GM21423 (cell line): Measurements from ENCODE around the gene NOCT.
"Not testable (repeated sequence)": the region's sequence is repeated elsewhere in the genome, so short reads cannot be mapped to it uniquely, and the experiment has no call there.

Source experiments
- ATAC-seq: cut with Tn5 transposase; IDR thresholded peaks from one replicate; pipeline ENCODE4 v1.9.1; 2021; ENCODE audit warnings: mild to moderate bottlenecking, moderate library complexity; ENCODE audit not compliant: unreplicated experiment

The NOCT gene

GRCh38 chr4:139009702-139010101 lies 5.9 kb upstream of the NOCT start:
- ATAC-seq, result no peak

GRCh38 chr4:139011225-139011950 lies 4.2 kb upstream of the NOCT start:
- ATAC-seq, result no peak

- peak; percentile 2 for ATAC-seq
These were observed 961 bp upstream of the NOCT start for GRCh38 chr4:139014371-139015268.

- ATAC-seq, result peak; percentile 25
These were observed 429 bp downstream of the NOCT start for GRCh38 chr4:139015948-139016471.

DNA sequence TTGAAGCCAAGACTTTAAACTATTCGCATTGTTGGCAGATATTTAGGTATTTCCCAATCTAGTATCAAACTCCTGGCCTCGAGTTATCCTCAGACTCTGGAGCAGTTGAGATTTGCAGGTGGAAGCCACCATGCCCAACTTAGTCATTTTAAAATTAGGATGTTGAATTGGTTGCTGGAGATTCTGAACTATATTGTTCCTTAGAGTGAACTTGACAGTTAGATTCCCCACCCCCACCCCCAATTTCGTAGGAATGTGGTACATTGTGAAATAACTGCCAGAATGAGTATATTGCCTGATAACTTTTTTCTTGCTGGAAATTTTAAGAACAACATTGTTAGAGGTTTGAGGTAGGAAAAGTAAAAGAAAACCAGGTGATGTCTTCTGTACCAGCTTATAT lies 2.3 kb downstream of the NOCT start:
- ATAC-seq, result no peak

GRCh38 chr4:139018501-139018900 lies 2.9 kb downstream of the NOCT start:
- ATAC-seq, result no peak

DNA sequence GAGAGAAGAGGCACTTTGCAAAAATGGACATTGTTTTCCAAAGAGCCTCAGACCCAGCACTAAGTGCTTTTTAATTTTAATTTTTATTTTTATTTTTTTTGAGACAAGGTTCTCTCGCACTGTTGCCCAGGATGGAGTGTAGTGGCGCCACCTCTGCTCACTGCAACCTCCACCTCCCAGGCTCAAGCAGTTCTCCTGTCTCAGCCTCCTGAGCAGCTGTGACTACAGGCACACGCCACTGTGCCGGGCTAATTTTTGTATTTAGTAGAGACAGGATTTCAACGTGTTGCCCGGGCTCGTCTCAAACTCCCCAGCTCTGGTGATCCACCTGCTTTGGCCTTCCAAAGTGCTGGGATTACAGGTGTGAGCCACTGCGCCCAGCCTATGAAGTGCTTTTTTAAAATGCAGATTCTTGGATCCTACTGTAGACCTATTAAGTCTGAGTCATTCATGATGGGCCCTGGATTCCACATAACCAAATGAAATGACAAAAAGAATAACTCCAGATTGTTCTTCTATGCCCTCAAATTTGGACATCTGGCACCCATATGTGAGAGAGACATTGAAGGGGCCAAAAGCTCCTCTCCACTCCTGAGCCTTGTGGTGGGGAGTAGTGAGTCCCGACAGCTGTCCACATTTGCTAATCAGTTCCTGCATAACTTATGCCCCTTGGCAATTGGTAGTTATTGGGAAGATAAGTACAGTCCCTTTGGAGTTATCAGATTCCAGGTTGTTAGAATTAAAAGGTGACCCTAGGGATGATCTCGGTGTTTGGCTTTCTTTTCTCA lies 3.6 kb downstream of the NOCT start:
- no peak for ATAC-seq

DNA sequence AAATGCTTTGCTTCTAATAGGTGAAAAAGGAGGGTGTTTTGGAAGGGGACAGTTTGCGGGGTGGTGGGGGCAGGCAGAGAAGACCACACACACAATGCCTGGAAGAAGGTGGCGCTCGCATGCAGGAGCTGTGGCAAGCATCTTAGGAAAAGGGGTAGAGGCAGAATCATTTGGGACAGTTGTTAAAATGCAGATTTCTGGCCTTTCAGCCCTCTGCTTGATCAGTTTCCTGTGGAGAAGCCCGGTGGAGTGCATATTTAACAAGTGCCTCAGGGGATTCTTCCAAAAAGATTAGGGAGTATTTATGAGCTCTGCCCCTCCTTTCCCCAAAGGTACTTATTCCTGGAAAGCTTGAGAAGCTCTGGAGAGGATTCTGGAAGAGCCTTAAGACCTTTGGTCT lies 4.8 kb downstream of the NOCT start:
- no peak for ATAC-seq

- not testable (repeated sequence) for ATAC-seq
These were observed 5.5 kb downstream of the NOCT start for GRCh38 chr4:139021071-139021470.

- ATAC-seq, result no peak
These were observed 7.3 kb downstream of the NOCT start for GRCh38 chr4:139022835-139023234.

- ATAC-seq, result no peak
These were observed 9.1 kb downstream of the NOCT start for GRCh38 chr4:139024686-139025085.

GRCh38 chr4:139025841-139026240 lies 10.3 kb downstream of the NOCT start:
- no peak for ATAC-seq

DNA sequence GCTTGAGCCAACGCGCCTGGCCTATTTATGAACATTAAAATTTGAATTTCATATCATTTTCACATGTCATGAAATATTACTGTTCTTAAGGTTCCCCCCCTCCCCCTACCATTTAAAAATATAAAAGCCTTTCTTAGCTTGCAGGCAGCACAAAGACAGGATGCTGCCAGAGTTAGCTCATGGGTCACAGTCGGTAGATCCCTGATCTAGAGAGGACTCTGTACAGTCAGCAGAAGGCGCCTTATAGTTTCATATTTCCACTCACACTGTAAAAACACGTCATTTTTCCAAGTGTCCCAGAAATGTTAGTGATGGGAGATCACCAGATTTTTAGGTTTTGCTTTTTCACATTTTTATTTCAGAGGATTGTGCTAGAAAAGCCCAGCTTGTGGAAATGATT lies 12.2 kb downstream of the NOCT start:
- no peak for ATAC-seq

- ATAC-seq, result no peak
These were observed 12.6 kb downstream of the NOCT start for GRCh38 chr4:139028191-139028661.

DNA sequence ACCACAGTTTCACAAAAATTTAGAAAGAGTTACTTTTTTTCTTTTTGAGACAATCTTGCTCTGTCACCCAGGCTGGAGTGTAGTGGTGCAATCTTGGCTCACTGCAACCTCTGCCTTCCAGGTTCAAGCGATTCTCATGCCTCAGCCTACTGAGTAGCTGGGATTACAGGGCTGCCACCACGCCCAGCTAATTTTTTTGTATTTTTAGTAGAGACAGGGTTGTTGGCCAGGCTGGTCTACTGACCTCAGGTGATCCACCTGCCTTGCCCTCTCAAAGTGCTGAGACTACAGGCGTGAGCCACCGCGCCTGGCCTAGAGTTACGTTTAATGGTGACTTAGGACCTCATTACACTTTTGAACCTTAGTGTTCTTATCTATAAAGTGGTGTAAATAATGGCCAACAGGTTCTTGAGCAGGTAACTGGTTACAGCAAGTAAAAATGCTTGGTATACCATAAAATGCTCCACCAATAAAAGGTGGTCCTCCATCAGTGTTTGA lies 14.3 kb downstream of the NOCT start:
- not testable (repeated sequence) for ATAC-seq

DNA sequence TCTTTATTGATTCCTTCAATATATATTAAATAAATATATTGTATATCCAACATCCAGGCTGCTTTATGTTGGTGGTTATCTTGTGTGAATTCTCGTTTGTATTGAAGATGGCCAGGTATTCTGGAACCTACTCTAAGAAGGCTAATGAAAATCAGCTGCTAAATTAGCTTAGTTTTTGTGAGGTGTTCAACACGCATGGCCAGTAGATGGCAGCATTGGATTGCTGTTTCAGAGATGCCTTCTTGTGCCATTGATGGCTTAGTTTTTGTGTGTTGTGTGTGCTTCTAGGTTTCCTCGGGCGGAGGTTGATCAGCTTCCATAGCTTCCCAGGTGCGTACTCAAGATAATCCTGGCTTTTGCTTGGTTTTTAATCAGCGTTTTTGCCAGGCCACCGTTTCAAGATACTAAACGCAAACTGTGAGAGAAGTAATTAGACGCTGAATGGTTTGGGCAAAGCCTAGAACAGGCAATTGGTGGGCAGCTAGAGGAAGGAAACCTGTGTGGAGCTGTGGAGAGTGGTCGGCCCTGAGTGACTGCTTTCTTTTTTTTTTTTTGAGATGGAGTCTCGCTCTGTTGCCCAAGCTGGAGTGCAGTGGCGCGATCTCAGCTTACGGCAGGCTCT lies 15.1 kb downstream of the NOCT start:
- peak; percentile 72 for ATAC-seq

DNA sequence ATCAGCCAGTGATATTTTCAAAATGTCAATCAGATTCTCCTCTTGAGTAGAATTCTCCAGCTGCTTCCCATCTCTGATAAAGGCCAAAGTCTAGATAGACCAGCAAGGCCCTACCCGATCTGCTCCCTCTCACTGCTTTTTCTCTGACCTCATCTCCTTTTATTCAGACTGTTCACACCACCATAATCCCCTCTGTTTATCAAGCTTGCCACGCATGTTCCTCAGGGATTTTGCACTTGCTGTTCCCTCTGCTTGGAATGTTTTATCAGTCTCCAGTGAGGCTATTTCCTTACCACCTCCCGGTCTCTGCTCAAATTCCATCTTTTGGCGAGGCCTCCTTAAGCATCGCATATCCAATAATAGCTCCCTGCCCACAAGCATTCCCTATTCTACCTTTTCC lies 20.1 kb downstream of the NOCT start:
- no peak for ATAC-seq

DNA sequence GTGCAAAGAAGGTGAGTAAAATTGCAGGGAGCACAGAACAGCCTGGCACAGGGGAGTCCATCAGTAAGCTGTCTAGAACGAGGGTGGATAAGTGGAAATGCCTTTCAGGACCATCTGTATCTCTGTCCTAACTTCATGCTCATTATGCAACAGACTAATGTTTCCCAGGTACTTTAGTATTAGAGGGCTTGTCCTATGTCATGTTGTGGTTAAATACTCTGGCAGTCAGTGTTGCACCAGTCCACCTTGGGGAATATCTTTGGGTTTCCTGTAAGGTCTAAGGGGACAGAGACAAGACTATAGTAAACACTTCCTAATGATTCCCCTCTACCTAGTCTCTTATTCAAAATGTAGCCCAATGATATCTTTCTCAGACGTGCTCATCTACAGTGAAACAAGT lies 21.3 kb downstream of the NOCT start:
- no peak for ATAC-seq

- no peak for ATAC-seq
These were observed 23.4 kb downstream of the NOCT start for GRCh38 chr4:139038874-139039443.

GRCh38 chr4:139042981-139043460 lies 27.4 kb downstream of the NOCT start:
- no peak for ATAC-seq
